HG02943 (cell line): ENCODE results near the gene SLC66A2.
"Not testable (repeated sequence)": the region's sequence is repeated elsewhere in the genome, so short reads cannot be mapped to it uniquely, and the experiment has no call there.

ENCODE experiments used
- ATAC-seq: cut with Tn5 transposase; IDR thresholded peaks from one replicate; pipeline ENCODE4 v1.9.1; 2021; ENCODE audit warnings: mild to moderate bottlenecking, low read depth, moderate library complexity; ENCODE audit not compliant: unreplicated experiment

Gene SLC66A2

GRCh38 chr18:79951545-79952455, at the start of gene SLC66A2:
TSS of gene SLC66A2 (minus strand) at chr18:79951653. CDS start at chr18:79950926, 727 bp downstream.
- peak; percentile 57 for ATAC-seq

DNA sequence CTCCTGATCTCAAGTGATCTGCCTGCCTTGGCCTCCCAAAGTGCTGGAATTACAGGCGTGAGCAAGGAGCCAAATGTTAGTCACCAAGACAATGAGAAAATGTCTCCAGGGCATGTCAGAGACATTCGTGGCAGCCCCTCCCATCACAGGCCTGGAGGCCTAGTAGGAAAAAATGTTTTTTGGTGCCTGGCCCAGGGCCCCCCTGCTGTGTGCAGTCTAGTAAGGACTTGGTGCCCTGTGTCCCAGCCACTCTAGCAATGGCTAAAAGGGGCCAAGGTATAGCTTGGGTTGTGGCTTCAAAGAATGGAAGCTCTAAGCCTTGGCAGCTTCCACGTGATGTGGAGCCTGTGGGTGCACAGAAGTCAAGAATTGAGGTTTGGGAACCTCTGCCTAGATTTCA, 49.4 kb upstream of the SLC66A2 start:
- no peak for ATAC-seq

DNA sequence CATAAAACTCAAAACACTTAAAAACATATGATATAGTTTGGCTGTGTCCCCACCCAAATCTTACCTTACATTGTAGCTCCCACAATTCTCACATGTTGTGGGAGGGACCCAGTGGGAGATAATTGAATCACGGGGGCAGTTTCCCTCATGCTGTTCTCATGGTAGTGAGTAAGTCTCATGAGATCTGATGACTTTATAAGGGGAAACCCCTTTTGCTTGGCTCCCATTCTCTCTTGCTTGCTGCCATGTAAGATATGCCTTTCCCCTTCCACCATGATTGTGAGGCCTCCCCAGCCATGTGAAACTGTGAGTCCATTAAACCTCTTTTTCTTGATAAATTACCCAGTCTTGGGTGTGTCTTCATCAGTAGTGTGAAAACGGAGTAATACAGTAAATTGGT, 48.2 kb upstream of the SLC66A2 start:
- not testable (repeated sequence) for ATAC-seq

DNA sequence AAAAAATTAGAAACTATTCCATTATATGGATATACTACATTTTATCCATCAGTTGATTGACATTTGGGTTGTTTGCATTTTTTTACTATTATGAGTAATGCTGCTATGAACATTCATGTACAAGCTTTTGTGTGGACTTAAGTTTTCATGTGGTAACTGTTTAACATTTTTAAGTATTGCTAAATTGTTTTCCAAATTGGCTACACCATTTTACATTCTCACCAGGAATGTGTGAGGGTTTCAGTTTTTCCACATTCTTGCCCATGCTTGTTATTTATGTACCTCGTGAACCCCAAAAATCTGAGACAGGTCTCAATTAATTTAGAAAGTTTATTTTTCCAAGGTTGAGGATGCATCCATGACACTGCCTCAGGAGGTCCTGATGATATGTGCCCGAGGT, 40.0 kb upstream of the SLC66A2 start:
- no peak for ATAC-seq

DNA sequence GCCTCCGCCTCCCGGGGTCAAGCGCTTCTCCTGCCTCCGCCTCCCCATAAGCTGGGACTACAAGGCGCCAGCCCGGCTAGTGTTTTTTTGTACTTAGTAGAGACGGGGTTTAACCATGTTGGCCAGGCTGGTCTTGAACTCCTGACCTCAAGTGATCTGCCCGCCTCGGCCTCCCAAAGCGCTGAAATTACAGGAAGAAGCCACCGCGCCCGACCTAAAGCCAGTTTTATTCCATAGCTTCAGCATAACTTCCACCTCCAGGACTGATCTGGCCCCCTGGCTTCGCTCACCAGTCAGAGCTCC, 37.7 kb upstream of the SLC66A2 start:
- no peak for ATAC-seq

DNA sequence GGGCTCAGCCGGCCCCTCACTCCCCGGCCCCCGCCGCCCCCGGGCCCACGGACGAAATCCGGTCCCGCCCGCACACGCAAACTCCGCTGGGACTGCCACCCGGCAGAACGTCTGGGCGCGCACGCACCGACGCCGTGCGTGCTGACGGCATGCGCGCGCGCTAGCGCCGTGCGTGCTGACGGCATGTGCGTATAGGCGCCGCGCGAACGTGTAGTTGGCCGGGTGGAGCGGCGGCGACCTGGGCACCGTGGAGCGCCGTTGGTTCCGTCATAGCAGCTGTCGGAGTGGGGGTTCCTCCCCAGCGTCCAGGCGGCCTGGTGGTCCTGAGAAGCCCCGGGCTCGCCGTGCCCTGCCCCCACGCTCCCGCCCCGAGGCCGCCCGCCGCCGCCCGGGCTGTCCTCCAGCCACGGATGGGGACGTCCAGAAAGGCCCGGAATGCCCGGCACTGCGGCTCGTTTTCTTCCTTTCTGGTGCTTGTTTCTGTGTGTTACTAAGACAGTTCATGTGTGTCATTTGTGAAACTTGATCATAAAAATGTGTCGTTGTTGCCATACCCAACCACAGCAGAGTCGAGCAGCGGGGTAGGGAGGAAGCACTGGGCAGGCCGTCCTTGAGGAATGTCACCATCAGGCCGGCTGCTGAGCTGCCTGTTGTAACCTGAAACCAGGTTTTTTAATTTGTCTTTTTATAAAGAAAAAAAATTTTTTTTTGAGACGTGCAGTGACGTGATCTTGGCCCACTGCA, 37.2 kb upstream of the SLC66A2 start, which contains the start of gene TXNL4A:
TSS of gene TXNL4A (minus strand) at position 113 of the 744 bp plus-strand sequence. CDS start 171 bp downstream, outside the sequence.
- ATAC-seq: peak; percentile 92

DNA sequence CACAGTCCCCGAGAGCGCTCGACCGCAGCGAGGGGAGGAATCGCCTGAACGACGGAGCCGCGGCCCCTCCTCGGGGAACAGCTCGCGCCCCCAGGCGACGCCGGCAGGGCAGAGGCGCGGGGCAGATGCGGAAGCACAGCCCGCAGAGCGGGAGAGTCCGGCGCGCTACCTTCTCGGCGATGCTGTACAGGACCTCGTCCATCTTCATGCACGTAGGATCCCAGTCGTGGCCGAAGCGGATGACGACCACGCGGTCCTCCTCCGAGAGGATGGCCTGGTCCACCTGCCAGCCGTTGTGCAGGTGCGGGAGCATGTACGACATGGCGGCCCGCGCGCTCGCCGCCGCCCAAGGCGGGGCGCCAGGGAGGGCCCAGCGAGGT, 36.6 kb upstream of the SLC66A2 start:
- peak; percentile 64 for ATAC-seq

DNA sequence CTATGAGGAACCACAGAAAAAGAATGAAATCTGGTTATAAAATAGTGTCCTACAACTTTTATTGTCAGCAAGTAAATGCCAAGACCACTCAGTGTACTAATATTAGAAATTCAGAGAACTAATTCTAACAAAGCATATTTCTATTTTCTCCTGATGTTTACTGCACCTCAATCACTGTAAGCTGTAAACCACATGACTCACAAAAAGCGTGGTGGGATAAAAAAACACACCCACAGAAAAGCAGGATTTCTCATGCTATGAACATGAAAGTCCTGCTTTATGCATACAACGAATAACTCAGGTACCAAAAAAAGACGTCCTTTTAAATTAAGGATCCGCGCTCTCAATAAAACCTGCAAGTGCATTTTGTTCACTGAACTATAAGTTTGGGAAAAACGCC, 36.1 kb upstream of the SLC66A2 start:
- ATAC-seq: no peak

GRCh38 chr18:79986726-79987125, 35.3 kb upstream of the SLC66A2 start:
- no peak for ATAC-seq

- ATAC-seq: no peak
Measured at GRCh38 chr18:79985172-79985571, 33.7 kb upstream of the SLC66A2 start.

DNA sequence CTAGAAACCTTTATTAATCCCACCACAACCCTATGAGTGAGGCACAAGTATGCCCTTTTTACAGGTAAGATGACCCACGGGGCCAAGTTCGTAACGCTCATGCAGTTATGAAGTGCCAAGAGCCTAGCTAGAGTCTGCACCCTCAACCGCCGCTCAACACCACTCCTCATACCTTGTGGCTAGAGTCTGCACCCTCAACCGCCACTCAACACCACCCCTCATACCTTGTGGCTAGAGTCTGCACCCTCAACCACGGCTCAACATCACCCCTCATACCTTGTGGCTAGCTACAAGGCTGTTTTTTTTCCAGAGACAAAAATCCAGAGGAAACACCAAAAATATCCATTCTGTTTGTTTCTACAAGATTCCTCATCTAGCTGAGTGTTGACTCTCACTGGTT, 32.3 kb upstream of the SLC66A2 start:
- ATAC-seq: no peak

- no peak for ATAC-seq
Measured at GRCh38 chr18:79983253-79983652, 31.8 kb upstream of the SLC66A2 start.

DNA sequence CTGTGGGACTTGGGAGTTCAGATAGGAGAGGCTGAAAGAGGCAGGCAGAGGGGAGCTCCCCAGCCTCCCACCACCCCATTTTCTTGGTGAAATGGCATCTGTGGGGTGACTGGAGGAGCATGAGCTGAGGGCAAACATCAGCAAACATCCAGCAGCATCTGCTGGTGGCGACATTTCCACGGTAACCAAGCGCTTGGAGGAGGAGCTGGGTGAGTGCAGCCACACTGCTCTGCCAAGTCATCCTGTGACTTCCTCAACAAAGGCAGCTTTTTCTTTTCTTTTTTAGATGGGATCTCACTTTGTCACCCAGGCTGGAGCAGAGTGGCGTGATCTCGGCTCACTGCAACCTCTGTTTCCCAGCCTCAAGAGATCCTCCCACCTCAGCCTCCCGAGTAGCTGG, 31.3 kb upstream of the SLC66A2 start:
- no peak for ATAC-seq

DNA sequence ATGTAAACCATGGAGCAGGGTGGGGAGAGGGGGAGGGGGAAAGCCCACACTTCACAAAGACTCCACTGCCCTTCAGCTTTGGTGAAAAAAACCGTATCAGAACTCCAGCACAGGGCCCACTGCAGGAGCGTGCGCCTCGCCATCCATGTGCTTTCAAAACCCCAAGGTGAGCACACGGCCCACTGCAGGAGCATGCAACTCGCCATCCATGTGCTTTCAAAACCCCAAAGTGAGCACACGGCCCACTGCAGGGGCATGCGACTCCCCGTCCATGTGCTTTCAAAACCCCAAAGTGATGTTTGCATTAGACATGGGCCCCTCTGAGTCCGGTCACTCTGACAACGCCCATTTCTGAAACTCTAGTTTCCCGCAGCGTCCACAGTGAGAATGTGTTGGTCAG, 29.1 kb upstream of the SLC66A2 start:
- no peak for ATAC-seq

GRCh38 chr18:79979843-79980242, 28.4 kb upstream of the SLC66A2 start:
- no peak for ATAC-seq

DNA sequence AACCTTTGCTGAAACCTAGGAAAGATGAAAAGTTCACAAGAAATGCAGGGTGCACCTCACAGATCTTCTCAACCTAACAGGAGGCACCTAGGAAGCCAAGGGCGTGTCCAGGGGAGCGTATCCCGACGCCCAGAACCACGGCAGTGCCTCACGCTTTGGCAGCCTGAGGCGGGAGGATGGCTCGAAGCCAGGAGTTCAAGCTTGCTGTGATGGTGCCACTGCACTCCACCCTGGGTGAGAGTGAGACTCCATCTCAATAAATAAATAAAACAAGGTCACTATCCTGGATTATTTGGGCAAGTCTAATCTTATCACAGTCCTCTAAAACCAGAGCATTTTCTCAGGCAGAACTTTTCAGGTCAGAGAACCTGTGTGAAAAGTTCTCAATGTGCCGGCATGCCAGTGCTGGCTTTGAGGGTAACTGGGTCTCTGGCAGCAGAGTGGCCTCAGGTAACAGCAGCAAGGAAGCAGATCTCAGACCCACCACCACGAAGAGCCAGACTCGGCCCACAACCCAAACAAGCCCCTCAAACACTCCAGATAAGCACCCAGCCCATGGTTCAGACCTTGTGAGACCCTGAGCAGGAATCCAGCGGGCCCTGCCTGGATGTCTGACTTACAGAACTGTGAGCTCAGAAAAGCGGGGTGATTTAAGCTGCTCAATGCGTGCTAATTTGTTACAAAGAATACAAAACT, 24.7 kb upstream of the SLC66A2 start:
- ATAC-seq: no peak

- no peak for ATAC-seq
Measured at GRCh38 chr18:79975043-79975442, 23.6 kb upstream of the SLC66A2 start.

GRCh38 chr18:79974025-79974654, 22.7 kb upstream of the SLC66A2 start:
- no peak for ATAC-seq

DNA sequence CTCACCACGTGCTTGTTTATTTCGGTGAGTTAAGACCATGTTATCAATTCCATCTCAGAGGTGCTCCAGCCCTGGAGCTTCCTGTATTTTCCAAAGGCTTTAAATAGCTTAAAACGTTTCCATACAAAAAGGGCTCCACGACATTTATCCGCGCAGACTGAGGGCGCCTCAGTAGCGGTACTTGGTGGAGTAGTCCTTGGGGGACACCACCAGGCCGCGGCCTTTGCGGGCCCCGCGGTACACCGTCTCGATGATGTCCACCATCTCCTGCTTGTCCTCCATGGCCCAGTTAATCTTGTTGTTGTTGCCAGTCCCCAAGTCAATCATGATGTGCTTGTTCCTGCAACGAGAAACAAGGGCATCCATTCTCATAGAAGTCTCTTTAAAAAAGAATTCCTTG, 22.1 kb upstream of the SLC66A2 start:
- ATAC-seq: no peak

DNA sequence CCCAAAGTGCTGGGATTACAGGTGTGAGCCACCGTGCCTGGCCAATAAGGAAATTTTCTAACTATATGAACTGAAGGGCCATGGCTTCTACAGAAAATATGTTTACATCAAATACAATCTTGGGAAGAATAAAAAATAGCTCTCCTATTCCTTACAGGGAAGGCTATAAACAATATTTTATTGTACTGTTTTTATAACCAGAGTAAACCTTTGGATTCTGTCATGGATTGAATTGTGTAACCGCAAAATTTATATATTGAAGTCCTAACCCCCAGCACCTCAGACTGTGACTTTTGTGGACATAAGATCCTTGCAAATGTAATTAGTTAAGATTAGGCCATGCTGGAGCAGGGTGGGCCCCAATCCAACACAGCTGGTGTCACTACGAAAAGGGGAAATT, 21.3 kb upstream of the SLC66A2 start:
- ATAC-seq: no peak

- ATAC-seq: no peak
Measured at GRCh38 chr18:79971986-79972385, 20.5 kb upstream of the SLC66A2 start.
